Dermis microvascular lymphatic vessel endothelial cell (primary cell): Measurements from ENCODE around the gene KTN1. TPM values are rescaled to one million over a fixed set of nuclear protein-coding genes. Genes with fewer than 3 reads are reported as not detected.

Source experiments
- DNase-seq, 2 donors: peaks; one replicate each; pipeline versions ENCODE4 v3.0.0 to v3.0.0-alpha.2; 2010; ENCODE audit warnings: low read depth in 2 of 2
- total RNA-seq: library from RNA; depleted of rRNA; stranded (reverse); fragments of >200 nt; gene quantifications from 2 replicates; pipeline ENCODE4 v1.2.1, GENCODE V29; 2014

Gene KTN1
- total RNA-seq, 1 donor from 2014 or later = 111 TPM

GRCh38 chr14:55577229-55577628 is 2.8 kb upstream of the KTN1 start:
- DNase-seq = no peak

- DNase-seq = no peak
Observed at GRCh38 chr14:55578511-55578910, 1.5 kb upstream of the KTN1 start.

GRCh38 chr14:55580470-55581341 is 699 bp downstream of the KTN1 start:
- DNase-seq = peak in 1 of 2 donors; percentile 51

- DNase-seq = no peak
Observed at GRCh38 chr14:55581342-55581771, 1.4 kb downstream of the KTN1 start.

DNA sequence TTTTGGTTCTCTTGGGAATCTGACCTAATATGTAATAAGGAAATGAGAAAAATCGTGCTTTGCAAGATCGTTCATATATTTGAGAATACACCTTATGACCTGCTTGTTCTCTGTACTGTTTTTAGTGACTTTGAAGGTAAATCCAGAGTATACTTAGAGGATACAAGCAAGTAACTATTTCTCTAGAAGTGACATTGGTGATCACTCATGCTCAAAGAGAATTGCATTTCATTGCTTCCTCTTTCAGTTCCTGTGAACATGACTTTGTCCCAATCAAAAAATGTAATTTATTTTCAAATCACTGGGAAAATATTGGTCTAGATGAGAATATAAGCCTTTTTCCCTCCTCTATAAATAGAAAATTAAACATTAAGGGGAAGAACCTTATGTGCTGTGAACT is 2.7 kb downstream of the KTN1 start:
- no peak for DNase-seq

GRCh38 chr14:55583942-55584468 is 4.0 kb downstream of the KTN1 start:
- DNase-seq = no peak

DNA sequence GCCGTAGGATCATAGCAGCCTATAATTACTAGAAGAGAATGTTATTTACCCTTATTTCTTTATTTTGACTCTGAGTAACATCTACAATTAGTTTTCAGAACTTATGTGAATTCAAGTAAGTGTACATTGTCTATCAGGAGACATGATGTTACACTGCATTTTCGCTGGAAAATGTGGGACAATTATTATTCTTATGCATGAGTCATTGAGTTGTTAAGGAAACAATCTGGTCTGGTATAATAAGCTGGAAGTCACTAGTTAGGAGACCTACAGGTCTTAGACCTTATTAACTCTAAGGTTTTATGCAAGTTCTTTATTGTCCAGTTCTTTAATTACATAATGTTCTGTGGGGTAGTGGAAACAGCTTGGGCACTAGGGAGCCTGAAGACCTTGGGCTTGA is 5.8 kb downstream of the KTN1 start:
- DNase-seq = peak in 1 of 2 donors; percentile 74

DNA sequence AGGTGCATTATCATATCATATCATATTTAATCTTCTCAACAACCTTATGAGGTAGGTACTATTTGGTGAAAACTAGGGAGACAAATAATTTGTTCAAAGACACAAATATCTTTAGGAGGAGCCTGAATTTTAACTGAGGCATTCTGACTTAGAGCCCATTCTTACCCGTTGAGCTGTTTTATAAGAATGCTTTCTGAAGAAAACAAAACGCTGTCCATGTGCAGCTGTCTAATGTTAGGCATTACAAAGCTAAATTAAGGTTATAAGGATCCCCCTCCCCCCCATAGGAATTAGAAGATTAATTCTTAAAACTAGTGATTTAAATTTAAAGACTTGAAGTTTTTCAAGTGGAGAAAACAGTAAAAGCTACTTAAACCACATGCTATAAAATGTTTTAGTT is 6.4 kb downstream of the KTN1 start:
- DNase-seq = no peak

GRCh38 chr14:55587847-55588246 is 7.8 kb downstream of the KTN1 start:
- no peak for DNase-seq

- no peak for DNase-seq
Observed at GRCh38 chr14:55588259-55588699, 8.3 kb downstream of the KTN1 start.

- DNase-seq = no peak
Observed at GRCh38 chr14:55589171-55589570, 9.2 kb downstream of the KTN1 start.

- no peak for DNase-seq
Observed at GRCh38 chr14:55592436-55592835, 12.4 kb downstream of the KTN1 start.

- DNase-seq = no peak
Observed at GRCh38 chr14:55593698-55594097, 13.7 kb downstream of the KTN1 start.

DNA sequence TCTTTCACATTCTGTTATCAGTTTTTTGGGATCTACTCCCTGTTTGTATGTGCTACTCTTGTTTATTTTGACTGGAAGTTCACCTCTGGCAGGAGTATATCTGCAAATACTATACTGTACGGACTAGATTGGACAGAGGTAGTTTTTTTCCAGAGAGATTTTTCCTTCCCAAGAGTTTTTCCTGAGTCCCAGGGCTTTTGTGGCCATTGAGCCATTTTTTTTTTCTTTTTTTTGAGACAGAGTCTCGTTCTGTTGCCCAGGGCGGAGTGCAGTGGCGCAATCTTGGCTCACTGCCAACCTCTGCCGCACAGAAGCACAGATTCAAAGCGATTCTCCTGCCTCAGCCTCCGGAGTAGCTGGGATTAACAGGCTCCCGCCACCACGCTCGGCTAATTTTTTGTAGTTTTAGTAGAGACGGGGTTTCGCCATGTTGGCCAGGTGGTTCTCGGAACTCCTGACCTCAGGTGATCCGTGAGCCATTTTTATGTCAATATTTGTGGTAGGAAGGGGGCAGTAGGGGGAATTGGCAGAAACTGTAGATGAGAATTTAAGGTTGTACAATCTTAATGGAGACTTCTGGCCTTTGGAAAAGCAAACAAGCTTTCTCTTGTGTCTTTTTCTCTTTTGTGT is 19.4 kb downstream of the KTN1 start:
- peak; percentile 61 to 83 for DNase-seq

DNA sequence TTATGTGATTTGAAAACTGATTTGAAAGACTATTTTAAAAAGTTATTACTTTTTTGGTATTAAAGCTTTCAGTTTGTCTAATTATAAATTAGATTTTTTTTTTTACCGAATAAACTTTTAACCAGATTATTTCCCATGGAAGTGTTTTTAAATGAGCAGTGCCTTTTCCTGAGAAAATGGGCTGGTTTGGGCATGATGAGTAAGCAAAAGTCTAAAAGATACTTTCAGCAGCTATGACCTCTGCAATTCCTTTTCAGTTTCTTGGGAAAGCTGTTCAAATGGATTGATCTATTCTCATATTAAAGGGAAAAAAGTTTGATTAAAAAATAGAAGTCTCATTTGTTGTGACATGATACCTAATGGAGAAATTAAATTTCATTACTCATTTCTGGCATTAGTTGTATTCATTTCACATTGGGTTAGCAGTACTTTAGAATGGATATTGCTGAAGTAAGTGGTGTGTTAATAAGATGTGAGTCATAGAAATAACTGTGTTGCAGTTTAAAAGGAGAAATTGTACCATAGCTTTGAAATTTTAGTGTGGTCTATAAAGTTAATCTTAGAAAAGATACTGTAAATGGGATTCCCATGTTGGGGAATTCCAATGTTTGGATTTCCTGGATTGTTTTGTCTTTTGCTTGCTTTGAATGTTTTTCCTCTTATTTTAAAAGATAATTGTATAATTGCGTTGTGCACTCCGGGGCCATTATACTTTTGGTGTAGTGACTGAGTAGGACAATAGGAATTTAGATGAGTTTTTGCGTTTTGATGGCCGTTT is 21.0 kb downstream of the KTN1 start:
- DNase-seq = peak; percentile 24 to 58

DNA sequence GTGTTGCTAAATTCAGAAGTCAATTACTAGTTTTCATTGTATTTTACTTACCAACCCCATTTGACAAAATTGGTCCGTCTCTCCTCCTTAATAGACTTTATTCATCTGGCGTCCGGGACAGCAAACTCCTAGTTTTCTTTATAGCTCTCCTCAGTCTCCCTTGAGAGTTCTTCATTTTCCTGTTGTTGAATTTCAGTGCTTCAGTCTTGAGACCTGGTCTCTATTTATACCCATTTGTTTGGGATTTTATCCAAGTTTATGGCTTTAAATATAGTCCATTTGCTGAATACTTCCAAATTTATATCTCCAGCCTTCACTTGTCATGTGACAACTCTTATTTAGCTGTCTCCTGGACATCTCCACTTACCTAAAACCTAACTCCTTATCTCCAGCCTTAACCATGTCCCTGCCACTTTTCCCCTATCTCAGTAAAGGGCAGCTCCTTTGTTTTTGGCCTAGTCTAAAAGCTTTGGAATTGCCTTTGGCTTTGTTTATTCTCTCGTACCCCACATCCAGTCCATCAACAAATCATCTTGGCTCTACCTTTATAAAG is 23.5 kb downstream of the KTN1 start:
- DNase-seq = no peak

DNA sequence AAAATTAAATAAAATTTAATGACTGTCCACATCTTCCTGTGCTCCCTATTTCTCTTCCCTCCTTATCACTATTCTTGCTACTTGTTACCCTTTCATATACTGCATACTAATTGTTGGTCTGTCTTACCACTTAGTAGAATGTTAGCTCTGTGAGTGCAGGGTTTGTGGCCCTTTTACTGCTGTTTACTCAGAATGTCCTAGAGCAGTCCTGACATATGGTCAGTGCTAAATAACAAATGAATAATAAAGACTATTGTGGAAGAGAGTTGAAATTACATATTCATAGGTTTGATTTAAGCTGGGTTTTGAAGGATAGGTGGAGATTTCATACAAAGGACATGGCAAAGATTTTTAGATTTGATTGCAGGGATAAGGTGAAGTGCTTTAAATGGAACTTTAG is 24.5 kb downstream of the KTN1 start:
- no peak for DNase-seq

GRCh38 chr14:55604900-55605418 is 25.0 kb downstream of the KTN1 start:
- no peak for DNase-seq

GRCh38 chr14:55605793-55606192 is 25.8 kb downstream of the KTN1 start:
- peak; percentile 30 to 56 for DNase-seq

DNA sequence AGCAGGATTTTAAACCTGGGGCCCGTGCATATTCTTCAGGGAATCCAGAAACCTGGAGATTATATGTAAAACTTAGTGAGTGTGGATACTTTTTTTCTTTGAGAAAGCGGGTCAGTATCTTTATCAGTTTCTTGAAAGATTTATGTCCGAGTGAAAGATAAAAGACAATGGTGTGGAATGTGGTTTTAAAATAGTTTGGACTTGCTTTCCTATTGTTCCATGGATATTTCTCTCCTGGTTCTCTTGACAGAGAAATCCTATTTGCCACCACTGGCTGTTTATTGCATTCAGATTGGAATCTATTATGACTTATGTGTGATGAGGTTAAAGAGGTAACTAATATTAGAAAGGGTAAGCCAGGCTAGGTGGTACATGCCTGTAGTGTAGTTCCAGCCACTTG is 27.4 kb downstream of the KTN1 start:
- DNase-seq = peak in 1 of 2 donors; percentile 54

GRCh38 chr14:55609681-55610080 is 29.7 kb downstream of the KTN1 start:
- DNase-seq = peak in 1 of 2 donors; percentile 26
